ENCODE measurements around the gene NCKAP1.

NCKAP1 gene

GRCh38 chr2:183040604-183041003 lies 2.3 kb upstream of the NCKAP1 start:
- intact Hi-C loops (cut with DNase I), result no loop called here

GRCh38 chr2:183037553-183038340 lies 510 bp downstream of the NCKAP1 start:
- peak in 39 of 42 donors; percentile 21 to 75 (median 48) for DNase-seq
- intact Hi-C loops (cut with DNase I), result loop anchor here (5.0 to 10.0 kb wide), 2 partner anchors 40 to 87 kb away; partner anchors contain the start of genes DUSP19 and NUP35

More at GRCh38 chr2:183040604-183041003, 2.3 kb upstream of the NCKAP1 start:
- DNase-seq, result no peak

- DNase-seq, result no peak
- intact Hi-C loops (cut with DNase I), result loop anchor here (5.0 to 10.0 kb wide), 2 partner anchors 40 to 88 kb away; partner anchors contain the start of genes DUSP19 and NUP35
These were observed 1.1 kb downstream of the NCKAP1 start for GRCh38 chr2:183037074-183037552.

GRCh38 chr2:183035954-183036669 lies 2.1 kb downstream of the NCKAP1 start:
- intact Hi-C loops (cut with DNase I), result loop anchor here (5.0 to 10.0 kb wide), 2 partner anchors 41 to 89 kb away; partner anchors contain the start of genes DUSP19 and NUP35
- DNase-seq, result no peak

GRCh38 chr2:183035298-183035953 lies 2.8 kb downstream of the NCKAP1 start:
- no peak for DNase-seq
- intact Hi-C loops (cut with DNase I), result loop anchor here (5.0 to 10.0 kb wide), 2 partner anchors 42 to 89 kb away; partner anchors contain the start of genes DUSP19 and NUP35

GRCh38 chr2:183034806-183035205 lies 3.5 kb downstream of the NCKAP1 start:
- intact Hi-C loops (cut with DNase I), result loop anchor here (5.0 to 10.0 kb wide), 2 partner anchors 42 to 90 kb away; partner anchors contain the start of genes DUSP19 and NUP35
- DNase-seq, result no peak

- intact Hi-C loops (cut with DNase I), result loop anchor here (10.0 kb wide), 1 partner anchor 91 kb away; the partner anchor contains the start of gene NUP35
- no peak for DNase-seq
These were observed 4.3 kb downstream of the NCKAP1 start for GRCh38 chr2:183033951-183034350.

- intact Hi-C loops (cut with DNase I), result loop anchor here (10.0 kb wide), 1 partner anchor 93 kb away; the partner anchor contains the start of gene NUP35
- DNase-seq, result no peak
These were observed 6.1 kb downstream of the NCKAP1 start for GRCh38 chr2:183031911-183032794.

GRCh38 chr2:183029219-183029618 lies 9.0 kb downstream of the NCKAP1 start:
- intact Hi-C loops (cut with DNase I), result no loop called here

GRCh38 chr2:183028108-183028507 lies 10.1 kb downstream of the NCKAP1 start:
- intact Hi-C loops (cut with DNase I), result no loop called here
- DNase-seq, result no peak

More at GRCh38 chr2:183029219-183029618, 9.0 kb downstream of the NCKAP1 start:
- DNase-seq, result no peak

- intact Hi-C loops (cut with DNase I), result no loop called here
- DNase-seq, result no peak
These were observed 10.8 kb downstream of the NCKAP1 start for GRCh38 chr2:183027443-183027842.

- intact Hi-C loops (cut with DNase I), result no loop called here
- DNase-seq, result no peak
These were observed 11.8 kb downstream of the NCKAP1 start for GRCh38 chr2:183026424-183026823.

GRCh38 chr2:183025993-183026392 lies 12.3 kb downstream of the NCKAP1 start:
- intact Hi-C loops (cut with DNase I), result no loop called here

GRCh38 chr2:183024339-183025095 lies 13.7 kb downstream of the NCKAP1 start:
- DNase-seq, result no peak

More at GRCh38 chr2:183025993-183026392, 12.3 kb downstream of the NCKAP1 start:
- no peak for DNase-seq

GRCh38 chr2:183022711-183023110 lies 15.5 kb downstream of the NCKAP1 start:
- intact Hi-C loops (cut with DNase I), result no loop called here
- no peak for DNase-seq

More at GRCh38 chr2:183024339-183025095, 13.7 kb downstream of the NCKAP1 start:
- intact Hi-C loops (cut with DNase I), result no loop called here

- intact Hi-C loops (cut with DNase I), result no loop called here
- no peak for DNase-seq
These were observed 16.6 kb downstream of the NCKAP1 start for GRCh38 chr2:183021613-183022012.
